AG08396 (cell line): Measurements from ENCODE around the gene CACNA2D4.

Experiments
- DNase-seq: peaks from one replicate; pipeline ENCODE4 v3.0.0; 2012; ENCODE audit warnings: low spot score, mixed read lengths

Gene CACNA2D4

GRCh38 chr12:1815814-1816729 is 102.4 kb downstream of the CACNA2D4 start:
- DNase-seq = no peak

- no peak for DNase-seq
These were observed 103.3 kb downstream of the CACNA2D4 start for GRCh38 chr12:1815108-1815507.

- DNase-seq = no peak
These were observed 104.2 kb downstream of the CACNA2D4 start for GRCh38 chr12:1814266-1814665.

GRCh38 chr12:1812650-1813302 is 105.7 kb downstream of the CACNA2D4 start:
- DNase-seq = no peak

- DNase-seq = no peak
These were observed 106.5 kb downstream of the CACNA2D4 start for GRCh38 chr12:1811948-1812291.

- no peak for DNase-seq
These were observed 107.0 kb downstream of the CACNA2D4 start for GRCh38 chr12:1811281-1811947.

- DNase-seq = no peak
These were observed 107.5 kb downstream of the CACNA2D4 start for GRCh38 chr12:1810931-1811280.

GRCh38 chr12:1810201-1810930 is 108.1 kb downstream of the CACNA2D4 start:
- DNase-seq = no peak

GRCh38 chr12:1809591-1810190 is 108.8 kb downstream of the CACNA2D4 start:
- DNase-seq = no peak

GRCh38 chr12:1808798-1809480 is 109.5 kb downstream of the CACNA2D4 start:
- DNase-seq = no peak

- DNase-seq = no peak
These were observed 110.2 kb downstream of the CACNA2D4 start for GRCh38 chr12:1808036-1808797.

GRCh38 chr12:1807087-1807860 is 111.2 kb downstream of the CACNA2D4 start:
- no peak for DNase-seq

- no peak for DNase-seq
These were observed 112.0 kb downstream of the CACNA2D4 start for GRCh38 chr12:1806301-1807086.

GRCh38 chr12:1805441-1806081 is 112.9 kb downstream of the CACNA2D4 start:
- no peak for DNase-seq

GRCh38 chr12:1804545-1805332 is 113.7 kb downstream of the CACNA2D4 start:
- peak; percentile 93 for DNase-seq

GRCh38 chr12:1803736-1804135 is 114.7 kb downstream of the CACNA2D4 start:
- no peak for DNase-seq

GRCh38 chr12:1801303-1801975 is 117.0 kb downstream of the CACNA2D4 start:
- DNase-seq = no peak
